Loucy (cell line): ENCODE data around the gene CCDC146.
"Not testable (repeated sequence)": the region's sequence is repeated elsewhere in the genome, so short reads cannot be mapped to it uniquely, and the experiment has no call there.

Experiments used
- CTCF ChIP-seq: fragments of 200-600 bp; sonication (generic); conservative IDR thresholded peaks from 2 replicates; pipeline ENCODE4 v1.5.1; 2014; ENCODE audit warnings: mild to moderate bottlenecking, antibody characterized with exemption, low read length
- EZH2phosphoT487 ChIP-seq: fragments of 200-600 bp; IDR thresholded peaks from 2 replicates; pipeline ENCODE4 v1.6.1; 2018; ENCODE audit warnings: antibody characterized with exemption, mild to moderate bottlenecking, moderate library complexity, borderline replicate concordance

- not testable (repeated sequence) for TF ChIP-seq CTCF, EZH2phosphoT487
These were observed 21.2 kb upstream of the CCDC146 start for GRCh38 chr7:77101187-77101586.
